GM12874 (cell line): ENCODE measurements around the gene RIT2.

ENCODE experiments used
- TF ChIP-seq, protein P1 (sequence below): IDR thresholded peaks from 2 replicates; pipeline ENCODE4 v1.5.1; 2011; ENCODE audit warnings: low read depth, mild to moderate bottlenecking, control low read depth, low read length, moderate library complexity; ENCODE audit not compliant: insufficient read depth

The RIT2 gene

GRCh38 chr18:42883169-42883568 lies 232.3 kb downstream of the RIT2 start:
- TF ChIP-seq, protein P1, sequence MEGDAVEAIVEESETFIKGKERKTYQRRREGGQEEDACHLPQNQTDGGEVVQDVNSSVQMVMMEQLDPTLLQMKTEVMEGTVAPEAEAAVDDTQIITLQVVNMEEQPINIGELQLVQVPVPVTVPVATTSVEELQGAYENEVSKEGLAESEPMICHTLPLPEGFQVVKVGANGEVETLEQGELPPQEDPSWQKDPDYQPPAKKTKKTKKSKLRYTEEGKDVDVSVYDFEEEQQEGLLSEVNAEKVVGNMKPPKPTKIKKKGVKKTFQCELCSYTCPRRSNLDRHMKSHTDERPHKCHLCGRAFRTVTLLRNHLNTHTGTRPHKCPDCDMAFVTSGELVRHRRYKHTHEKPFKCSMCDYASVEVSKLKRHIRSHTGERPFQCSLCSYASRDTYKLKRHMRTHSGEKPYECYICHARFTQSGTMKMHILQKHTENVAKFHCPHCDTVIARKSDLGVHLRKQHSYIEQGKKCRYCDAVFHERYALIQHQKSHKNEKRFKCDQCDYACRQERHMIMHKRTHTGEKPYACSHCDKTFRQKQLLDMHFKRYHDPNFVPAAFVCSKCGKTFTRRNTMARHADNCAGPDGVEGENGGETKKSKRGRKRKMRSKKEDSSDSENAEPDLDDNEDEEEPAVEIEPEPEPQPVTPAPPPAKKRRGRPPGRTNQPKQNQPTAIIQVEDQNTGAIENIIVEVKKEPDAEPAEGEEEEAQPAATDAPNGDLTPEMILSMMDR = no peak

DNA sequence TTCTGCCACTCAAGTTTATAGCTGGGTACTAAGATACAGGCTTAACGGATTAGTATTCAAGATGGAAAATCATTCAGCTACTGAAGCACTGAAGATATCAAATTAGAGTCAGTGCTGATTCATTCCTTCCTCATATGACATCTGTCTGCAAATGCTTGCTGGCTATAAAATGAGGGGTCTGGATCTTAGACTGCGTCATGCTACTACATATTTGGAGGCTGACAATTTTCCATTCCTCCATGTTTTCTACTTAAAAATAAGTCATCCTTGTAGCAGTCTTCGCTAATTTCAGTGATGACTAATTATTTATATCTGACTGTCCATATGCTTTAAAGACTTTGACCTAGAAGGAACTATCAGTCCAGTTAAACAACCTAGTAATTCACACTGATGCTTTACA lies 233.4 kb downstream of the RIT2 start:
- TF ChIP-seq, protein P1 = no peak

- TF ChIP-seq, protein P1 = no peak
Measured at GRCh38 chr18:42872838-42873237, 242.6 kb downstream of the RIT2 start.

DNA sequence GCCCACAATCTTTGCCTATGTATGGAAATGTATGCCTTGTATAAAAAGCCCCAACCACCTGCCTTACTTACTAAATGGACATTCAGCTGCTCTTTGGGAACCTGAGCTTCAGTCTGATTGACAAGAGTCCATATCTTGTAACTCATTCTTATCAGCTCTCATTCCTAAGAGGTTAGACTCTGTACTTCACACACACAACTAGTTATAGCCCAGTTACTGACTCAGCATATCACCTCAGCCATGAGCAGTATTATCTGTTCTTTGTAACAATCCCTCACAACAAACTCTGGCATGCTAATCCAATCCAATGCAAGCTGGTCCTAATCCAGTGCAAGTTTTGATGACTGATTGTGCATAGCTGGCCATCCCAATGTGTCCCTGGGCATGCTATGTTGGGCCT lies 250.6 kb downstream of the RIT2 start:
- TF ChIP-seq, protein P1 = no peak

DNA sequence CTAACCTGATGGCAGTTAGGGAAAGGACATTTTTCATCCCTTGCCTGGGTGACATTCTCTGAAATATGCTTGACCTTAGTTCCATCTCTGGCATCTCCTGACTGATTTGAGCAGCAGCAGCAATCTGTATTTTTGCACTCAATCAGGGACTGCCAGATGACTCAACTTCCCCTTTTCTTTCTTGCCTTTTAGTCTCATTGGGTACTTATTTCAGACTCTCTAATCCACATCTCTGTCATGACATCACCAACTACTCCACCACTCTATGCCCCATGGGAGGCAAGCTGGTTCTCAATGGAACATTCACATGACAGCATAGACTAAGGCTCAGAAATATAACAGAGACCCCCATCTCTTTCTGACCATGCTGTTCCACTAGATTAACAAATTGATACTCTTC lies 254.2 kb downstream of the RIT2 start:
- TF ChIP-seq, protein P1 = no peak

DNA sequence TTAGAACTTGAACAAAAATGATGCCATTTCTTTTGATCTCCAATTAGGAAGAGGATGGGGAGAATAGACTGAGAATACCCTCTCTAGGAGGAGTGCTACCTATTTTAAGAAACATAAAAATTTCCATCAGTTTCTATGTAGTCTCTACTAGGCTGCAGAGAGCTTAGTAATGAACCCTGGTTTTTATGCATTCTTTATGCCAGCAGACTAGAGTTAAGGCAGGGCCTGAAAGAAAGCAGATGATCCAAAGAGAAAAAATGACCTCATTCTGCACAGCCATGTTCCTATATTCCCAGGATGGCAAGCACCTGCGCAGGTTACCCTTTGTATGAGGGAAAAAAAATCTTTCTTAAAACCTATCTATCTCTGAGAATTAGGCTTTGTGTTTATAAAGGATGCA lies 254.9 kb downstream of the RIT2 start:
- TF ChIP-seq, protein P1 = no peak

GRCh38 chr18:42860011-42860410 lies 255.5 kb downstream of the RIT2 start:
- TF ChIP-seq, protein P1 = no peak

GRCh38 chr18:42854558-42854957 lies 260.9 kb downstream of the RIT2 start:
- TF ChIP-seq, protein P1 = no peak
